Liver (tissue), 9 donors: ENCODE data around the gene ATP8B3. TPM values are rescaled to one million over a fixed set of nuclear protein-coding genes. Genes with fewer than 3 reads are reported as not detected.

Source experiments
- DNase-seq: peaks from one replicate; pipeline ENCODE4 v3.0.0-alpha.2; 2017; ENCODE audit warnings: low spot score
- H3K27ac ChIP-seq, 2 donors: one replicate each; pipeline ENCODE4 v1.7.0; 2013; ENCODE audit warnings: inconsistent platforms in 2 of 2, low read length in 2 of 2, control low read depth in 1 of 2, low read depth in 1 of 2, mild to moderate bottlenecking in 1 of 2
- H3K27me3 ChIP-seq, 4 donors: one replicate each; pipeline versions ENCODE4 v1.6.1 to v1.7.0; 2013; ENCODE audit warnings: low read length in 3 of 4, inconsistent platforms in 1 of 4, mild to moderate bottlenecking in 1 of 4, moderate library complexity in 1 of 4; ENCODE audit not compliant: control insufficient read depth in 4 of 4, insufficient read depth in 4 of 4
- H3K36me3 ChIP-seq, 4 donors: one replicate each; pipeline versions ENCODE4 v1.6.1 to v1.7.0; 2013; ENCODE audit warnings: low read length in 3 of 4, mild to moderate bottlenecking in 3 of 4, low read depth in 1 of 4, moderate library complexity in 1 of 4; ENCODE audit not compliant: control insufficient read depth in 4 of 4, insufficient read depth in 3 of 4
- H3K4me1 ChIP-seq, 4 donors: one replicate each; pipeline versions ENCODE4 v1.6.1 to v1.7.0; 2013; ENCODE audit warnings: low read length in 3 of 4, mild to moderate bottlenecking in 3 of 4, moderate library complexity in 1 of 4; ENCODE audit not compliant: control insufficient read depth in 4 of 4, insufficient read depth in 4 of 4
- H3K4me3 ChIP-seq, 3 donors: one replicate each; pipeline versions ENCODE4 v1.6.1 to v1.7.0; 2013; ENCODE audit warnings: low read length in 3 of 3, control low read depth in 1 of 3, low read depth in 1 of 3, mild to moderate bottlenecking in 1 of 3
- H3K9ac ChIP-seq, 2 donors: one replicate each; pipeline ENCODE4 v1.7.0; 2013; ENCODE audit warnings: low read length in 2 of 2, mild to moderate bottlenecking in 2 of 2, moderate library complexity in 2 of 2, control low read depth in 1 of 2, low read depth in 1 of 2
- H3K9me3 ChIP-seq, 4 donors: one replicate each; pipeline versions ENCODE4 v1.6.1 to v1.7.0; 2013; ENCODE audit warnings: low read length in 3 of 4; ENCODE audit not compliant: control insufficient read depth in 4 of 4
- CTCF ChIP-seq: fragments of 150-350 bp; IDR thresholded peaks from 2 replicates; pipeline ENCODE4 v1.5.1; 2017; ENCODE audit warnings: improper control_type of control experiment, low read depth, low read length; ENCODE audit not compliant: missing input control
- EGR1 ChIP-seq, 2 donors: IDR thresholded peaks; 2 replicates each; pipeline ENCODE4 v1.6.1; 2016 to 2018; ENCODE audit warnings: antibody characterized with exemption in 2 of 2, low read depth in 2 of 2
- FOXA1 ChIP-seq: IDR thresholded peaks from 2 replicates; pipeline ENCODE4 v1.6.1; 2016; ENCODE audit warnings: antibody characterized with exemption
- FOXA2 ChIP-seq: IDR thresholded peaks from 2 replicates; pipeline ENCODE4 v1.6.1; 2016; ENCODE audit warnings: antibody characterized with exemption
- HNF4A ChIP-seq, 2 donors: conservative IDR thresholded peaks; 2 replicates each; pipeline ENCODE4 v1.6.1; 2016; ENCODE audit warnings: antibody characterized with exemption in 2 of 2, mild to moderate bottlenecking in 2 of 2
- HNF4G ChIP-seq: IDR thresholded peaks from 2 replicates; pipeline ENCODE4 v1.6.1; 2016; ENCODE audit warnings: antibody characterized with exemption
- MAX ChIP-seq: IDR thresholded peaks from 2 replicates; pipeline ENCODE4 v1.6.1; 2016; ENCODE audit warnings: antibody characterized with exemption
- RAD21 ChIP-seq, 2 donors: IDR thresholded peaks; 2 replicates each; pipeline ENCODE4 v1.6.1; 2016; ENCODE audit warnings: antibody characterized with exemption in 2 of 2, mild to moderate bottlenecking in 2 of 2
- RXRA ChIP-seq, 2 donors: IDR thresholded peaks; 2 replicates each; pipeline ENCODE4 v1.6.1; 2017 to 2018; ENCODE audit warnings: antibody characterized with exemption in 2 of 2, mild to moderate bottlenecking in 1 of 2
- TAF1 ChIP-seq: conservative IDR thresholded peaks from 2 replicates; pipeline ENCODE4 v1.6.1; 2016; ENCODE audit warnings: antibody characterized with exemption, mild to moderate bottlenecking
- YY1 ChIP-seq: IDR thresholded peaks from 2 replicates; pipeline ENCODE4 v1.6.1; 2016; ENCODE audit warnings: antibody characterized with exemption, mild to moderate bottlenecking
- ZBTB33 ChIP-seq: IDR thresholded peaks from 2 replicates; pipeline ENCODE4 v1.6.1; 2016; ENCODE audit warnings: antibody characterized with exemption
- WGBS: extraction: QIAGEN DNeasy Blood & Tissue Kit; methylation state at CpG from one replicate; pipeline ENCODE4 v1.1.7; 2013; 5-methylcytosine and 5-hydroxymethylcytosine counted together
- polyA plus RNA-seq, 2 donors: library from polyadenylated mRNA; stranded (reverse) in 1 of 2; unstranded in 1 of 2; fragments of 200-250 nt in 1 of 2; fragments of >200 nt in 1 of 2; fragmentation: Nextera tagmentation in 1 of 2; extraction: Ambion mirVana in 1 of 2; gene quantifications; one replicate each; pipeline versions ENCODE4 v1.2.1 to v1.2.3, GENCODE V29; 2013 to 2015
- total RNA-seq, 2 donors: library from RNA; depleted of rRNA; stranded (reverse); fragments of >200 nt; gene quantifications; one replicate each; pipeline ENCODE4 v1.2.3, GENCODE V29; 2014
- donor health status: healthy.
- donor health status: healthy.
- donor health status: healthy.
- donor health status: healthy.
- donor health status: healthy.

Gene ATP8B3
- total and polyA plus RNA-seq, 4 donors: 0.42 to 3.1 (median 0.52) TPM

- TF ChIP-seq FOXA2 (no peak), ZBTB33 (no peak), MAX (no peak), YY1 (no peak)
These were observed 47.3 kb downstream of the ATP8B3 start (continued) for GRCh38 chr19:1764729-1765128.

GRCh38 chr19:1763648-1764639 is 48.1 kb downstream of the ATP8B3 start:
- H3K27ac ChIP-seq: no peak overlapping the region
- no peaks in the 10 kb centered on the region for H3K9me3 ChIP-seq
- H3K9ac ChIP-seq: no peak overlapping the region
- TF ChIP-seq HNF4G (no peak), FOXA1 (no peak), CTCF (no peak), HNF4A (conservative IDR thresholded peaks at IDR 0.05) (no peak), MAX (no peak)
- no peaks in the 10 kb centered on the region for H3K4me1 ChIP-seq
- no peaks in the 10 kb centered on the region for H3K36me3 ChIP-seq
- DNase-seq: no peak
- 18% methylated on average over 39 of the region's 39 CpGs for WGBS
- peaks cover 12 to 19% (median 15%) of the 10 kb centered on the region in 4 donors for H3K27me3 ChIP-seq
- no peak overlapping the region for H3K4me3 ChIP-seq

DNA sequence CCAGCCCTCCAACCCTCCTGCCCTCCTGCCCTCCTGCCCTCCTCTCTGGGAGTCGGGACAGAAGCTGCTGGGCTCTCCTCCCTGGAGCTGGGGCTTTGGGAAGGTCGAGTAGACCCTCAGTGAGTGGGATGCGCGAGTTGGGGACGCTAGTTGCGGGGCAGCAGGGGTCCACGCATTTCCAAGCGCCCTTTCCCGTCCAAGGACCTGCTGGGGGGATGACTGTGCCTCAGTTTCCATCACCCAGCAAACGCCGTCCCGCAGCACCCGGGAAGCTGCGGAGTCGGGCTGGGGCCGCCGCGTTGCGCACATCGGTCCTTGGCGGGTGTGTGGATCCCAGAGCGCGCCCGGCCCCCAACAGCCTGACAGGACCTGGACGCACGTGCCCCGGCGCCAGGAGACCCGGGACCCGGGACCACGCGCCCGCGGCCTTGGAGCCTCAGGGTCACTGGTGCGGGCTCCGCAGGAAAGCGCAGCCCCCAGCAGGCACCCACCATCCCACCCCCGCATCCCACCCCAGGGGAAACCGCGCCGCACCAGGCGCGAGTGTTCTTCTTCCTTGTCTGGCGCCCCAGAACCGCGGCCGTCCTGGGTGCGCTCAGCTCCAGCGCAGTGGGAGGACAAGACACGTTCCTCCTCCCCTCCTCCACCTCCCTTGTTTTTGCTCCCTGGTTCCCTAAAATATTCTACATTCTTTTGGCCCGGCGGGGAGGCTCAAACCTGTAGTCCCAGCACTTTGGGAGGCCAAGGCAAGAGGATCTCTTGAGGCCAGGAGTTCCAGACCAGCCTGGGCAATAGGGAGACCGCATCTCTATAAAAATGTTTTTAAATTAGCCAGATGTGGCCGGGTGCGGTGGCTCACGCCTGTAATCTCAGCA is 49.6 kb downstream of the ATP8B3 start:
- Histone ChIP-seq H3K4me1 (peaks cover 0 to 2% (median under 1%) of the 10 kb centered on the region in 4 donors), H3K27ac (no peak overlapping the region), H3K4me3 (no peak overlapping the region), H3K36me3 (no peaks in the 10 kb centered on the region), H3K9ac (no peak overlapping the region), H3K9me3 (no peaks in the 10 kb centered on the region), H3K27me3 (peaks cover 15 to 26% (median 18%) of the 10 kb centered on the region in 4 donors)
- TF ChIP-seq EGR1 (IDR thresholded peaks at IDR 0.05; ENCODE audit: low read depth in 2 of 2) (no peak), RXRA (IDR thresholded peaks at IDR 0.05) (no peak), TAF1 (no peak), RAD21 (IDR thresholded peaks at IDR 0.05) (no peak), FOXA2 (no peak), MAX (no peak)
- WGBS: 17% methylated on average over 56 of the region's 56 CpGs
- no peak for DNase-seq
